Ovary (tissue), 3 donors: ENCODE measurements around the gene TPCN2.

Experiments used
- POLR2A ChIP-seq: fragments of 450-650 bp; IDR thresholded peaks from one replicate; pipeline ENCODE4 v1.6.1; 2017; ENCODE audit warnings: antibody characterized with exemption, mild to moderate bottlenecking, moderate library complexity
- TF ChIP-seq, protein P1 (sequence below), 3 donors: fragments of 450-650 bp in 2 of 3; fragments of 200-600 bp in 1 of 3; IDR thresholded peaks; one replicate each; pipeline versions ENCODE4 v1.5.1 to v1.8.0; 2016 to 2022; ENCODE audit warnings: antibody characterized with exemption in 3 of 3, mild to moderate bottlenecking in 1 of 3
- donor health status: DM: no; HTN: no; CAD: no.

DNA sequence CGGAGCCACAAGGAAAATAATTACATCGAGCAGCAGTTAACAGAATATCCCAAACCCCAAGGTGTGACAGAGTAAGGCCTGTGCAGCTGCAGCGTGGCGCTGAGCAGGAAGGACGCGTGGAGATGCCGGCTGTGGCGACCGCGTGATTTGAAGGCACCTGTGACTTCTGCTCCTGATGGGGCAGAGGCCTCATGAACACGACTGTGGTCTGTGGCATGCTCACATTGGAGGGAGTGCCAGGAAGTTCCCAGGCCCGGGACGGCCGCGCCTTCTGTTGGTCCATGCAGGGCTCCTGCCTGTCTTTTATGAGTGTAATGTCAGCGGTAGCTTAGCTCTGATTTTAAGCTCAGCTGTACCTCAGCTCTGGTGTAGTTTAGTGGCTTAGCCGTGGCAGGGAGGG lies 50.4 kb downstream of the TPCN2 start:
- TF ChIP-seq, protein P1, sequence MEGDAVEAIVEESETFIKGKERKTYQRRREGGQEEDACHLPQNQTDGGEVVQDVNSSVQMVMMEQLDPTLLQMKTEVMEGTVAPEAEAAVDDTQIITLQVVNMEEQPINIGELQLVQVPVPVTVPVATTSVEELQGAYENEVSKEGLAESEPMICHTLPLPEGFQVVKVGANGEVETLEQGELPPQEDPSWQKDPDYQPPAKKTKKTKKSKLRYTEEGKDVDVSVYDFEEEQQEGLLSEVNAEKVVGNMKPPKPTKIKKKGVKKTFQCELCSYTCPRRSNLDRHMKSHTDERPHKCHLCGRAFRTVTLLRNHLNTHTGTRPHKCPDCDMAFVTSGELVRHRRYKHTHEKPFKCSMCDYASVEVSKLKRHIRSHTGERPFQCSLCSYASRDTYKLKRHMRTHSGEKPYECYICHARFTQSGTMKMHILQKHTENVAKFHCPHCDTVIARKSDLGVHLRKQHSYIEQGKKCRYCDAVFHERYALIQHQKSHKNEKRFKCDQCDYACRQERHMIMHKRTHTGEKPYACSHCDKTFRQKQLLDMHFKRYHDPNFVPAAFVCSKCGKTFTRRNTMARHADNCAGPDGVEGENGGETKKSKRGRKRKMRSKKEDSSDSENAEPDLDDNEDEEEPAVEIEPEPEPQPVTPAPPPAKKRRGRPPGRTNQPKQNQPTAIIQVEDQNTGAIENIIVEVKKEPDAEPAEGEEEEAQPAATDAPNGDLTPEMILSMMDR (IDR thresholded peaks at IDR 0.05) = no peak
- no peak for TF ChIP-seq POLR2A
